UCSD-AML1 (cell line): Measurements from ENCODE around the gene PUM2.
"Not testable (repeated sequence)": the region's sequence is repeated elsewhere in the genome, so short reads cannot be mapped to it uniquely, and the experiment has no call there.

Experiments used
- DNase-seq: peaks from one replicate; lab custom pipeline; 2025; ENCODE audit not compliant: unreplicated experiment; lab: John Stamatoyannopoulos, UW

The PUM2 gene

DNA sequence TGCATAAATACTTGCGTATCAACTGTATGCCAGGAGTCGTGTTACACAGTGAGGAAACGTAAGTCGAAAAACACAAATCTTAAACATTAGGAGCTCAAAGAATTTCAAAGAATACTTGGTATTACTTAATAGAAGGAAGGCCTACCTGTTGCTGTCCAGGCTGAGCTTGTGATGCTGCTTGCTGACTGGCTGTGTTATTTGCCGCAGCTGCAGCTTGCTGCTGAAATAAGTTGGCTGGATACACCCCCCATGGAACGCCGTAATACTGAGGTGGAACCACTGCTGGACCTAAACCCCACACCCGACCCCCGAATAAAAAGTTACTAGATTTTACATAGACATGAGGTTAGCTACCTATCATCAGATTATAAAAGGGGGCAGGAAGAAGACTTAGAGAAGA is 56.4 kb downstream of the PUM2 start:
- no peak for DNase-seq

- no peak for DNase-seq
Observed at GRCh38 chr2:20292984-20293383, 57.7 kb downstream of the PUM2 start.

DNA sequence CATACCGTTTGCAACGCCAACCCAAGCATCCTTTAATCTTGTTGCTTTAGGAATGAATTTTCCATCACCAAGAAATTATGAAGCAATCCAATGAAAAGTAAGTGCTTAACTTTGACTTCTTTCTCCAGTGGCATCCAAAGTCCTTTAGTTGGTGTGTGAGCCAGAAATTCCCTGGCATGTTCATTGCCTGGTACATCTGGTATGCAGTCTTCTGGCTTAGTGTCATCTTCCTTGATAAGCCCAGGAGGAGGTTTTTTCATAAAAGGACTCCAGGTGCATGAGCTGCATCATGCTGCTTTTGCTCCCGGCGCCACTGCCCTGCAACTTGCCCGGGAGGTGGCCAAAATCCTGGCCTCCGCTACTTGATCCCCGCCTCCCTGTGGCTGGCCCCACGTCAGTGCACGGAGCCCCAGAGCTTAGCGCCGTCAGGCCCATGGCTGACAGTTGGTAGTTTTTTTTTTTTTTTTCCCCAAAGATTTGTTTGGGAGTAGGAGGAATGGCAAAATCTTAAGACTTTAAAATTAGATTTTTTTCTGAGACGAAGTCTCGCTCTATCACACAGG is 58.7 kb downstream of the PUM2 start:
- DNase-seq = no peak

GRCh38 chr2:20291106-20291564 is 59.5 kb downstream of the PUM2 start:
- peak; percentile 37 for DNase-seq

DNA sequence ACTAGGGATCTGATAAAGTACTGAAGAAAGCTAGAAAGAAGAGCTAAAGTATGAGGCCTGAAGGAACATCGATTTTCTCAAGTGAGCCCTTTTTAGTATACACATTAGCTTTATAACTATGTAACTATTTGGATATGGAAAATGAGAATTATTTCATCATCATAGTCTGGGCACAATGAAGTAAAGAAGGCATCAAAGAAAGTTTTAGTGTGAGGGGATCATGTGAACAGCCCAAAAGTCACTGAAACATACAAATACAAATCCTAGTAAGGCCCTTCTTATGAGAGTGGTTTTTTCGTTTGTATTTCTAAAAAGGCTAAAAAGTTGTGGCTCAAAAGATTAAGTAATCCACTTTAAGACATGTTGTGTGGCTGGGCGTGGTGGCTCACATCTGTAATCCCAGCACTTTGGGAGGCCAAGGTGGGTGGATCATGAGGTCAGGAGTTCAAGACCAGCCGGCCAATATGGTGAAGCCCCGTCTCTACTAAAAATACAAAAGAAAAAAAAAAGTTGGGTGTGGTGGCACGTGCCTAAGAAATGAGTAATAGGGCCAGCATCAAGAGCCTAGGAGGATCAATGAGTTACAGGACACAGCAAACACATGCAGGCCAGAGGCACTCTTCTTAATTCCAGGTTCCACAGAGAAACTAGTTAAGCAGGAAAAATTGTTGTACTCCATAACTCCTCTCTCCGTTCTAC is 61.9 kb downstream of the PUM2 start:
- DNase-seq = no peak

DNA sequence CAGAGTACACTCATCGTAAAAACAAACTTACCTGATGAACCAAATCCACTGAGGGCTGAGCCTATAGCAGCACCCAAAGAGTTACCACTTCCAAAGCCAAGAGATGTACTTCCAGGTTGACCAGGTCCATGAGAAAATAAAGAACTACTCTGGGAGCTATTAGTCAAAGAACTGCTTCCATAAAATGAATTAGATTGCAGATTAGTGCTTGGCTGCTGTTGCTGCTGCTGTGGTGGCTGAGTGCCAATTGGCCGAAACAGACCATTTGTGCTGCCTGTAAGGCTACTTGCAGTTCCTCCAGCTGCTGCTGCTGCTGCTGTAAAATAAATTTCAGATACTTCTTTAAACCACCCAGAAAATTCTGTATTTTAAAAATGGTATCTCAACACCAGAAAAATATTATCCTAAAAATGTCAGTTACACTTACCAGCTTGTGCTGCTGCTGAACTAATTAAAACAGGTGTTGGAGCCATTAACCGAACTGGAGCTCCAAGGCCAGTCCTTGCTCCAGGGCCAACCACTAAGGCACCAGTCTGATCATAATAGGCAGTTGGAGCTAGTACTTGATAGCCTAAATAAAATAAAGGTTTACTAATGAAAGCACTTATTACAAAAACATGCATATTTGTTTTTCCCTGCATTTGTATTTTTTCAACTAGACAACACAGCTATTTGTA is 67.6 kb downstream of the PUM2 start:
- no peak for DNase-seq

- no peak for DNase-seq
Observed at GRCh38 chr2:20281876-20282275, 68.8 kb downstream of the PUM2 start.

- no peak for DNase-seq
Observed at GRCh38 chr2:20273042-20273441, 77.6 kb downstream of the PUM2 start.

GRCh38 chr2:20268317-20268716 is 82.3 kb downstream of the PUM2 start:
- not testable (repeated sequence) for DNase-seq

DNA sequence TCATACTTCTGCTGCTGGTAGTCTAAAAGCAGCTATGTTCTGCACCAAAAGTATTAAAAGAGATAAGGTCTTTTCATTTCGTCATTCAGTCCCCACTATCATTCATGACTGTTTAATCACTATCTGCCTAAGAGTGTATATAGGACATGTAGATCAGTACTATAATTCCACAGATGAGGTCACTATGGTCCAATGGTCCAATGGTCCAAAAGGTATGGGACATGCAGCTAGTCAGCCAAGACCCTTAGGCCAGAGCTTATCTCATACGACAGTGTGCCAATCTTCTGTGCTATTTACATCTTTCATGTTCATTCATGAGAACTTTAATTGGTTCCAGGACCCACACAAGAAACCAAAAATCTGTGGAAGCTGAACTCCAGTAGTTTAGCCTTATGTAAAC is 83.1 kb downstream of the PUM2 start:
- no peak for DNase-seq

DNA sequence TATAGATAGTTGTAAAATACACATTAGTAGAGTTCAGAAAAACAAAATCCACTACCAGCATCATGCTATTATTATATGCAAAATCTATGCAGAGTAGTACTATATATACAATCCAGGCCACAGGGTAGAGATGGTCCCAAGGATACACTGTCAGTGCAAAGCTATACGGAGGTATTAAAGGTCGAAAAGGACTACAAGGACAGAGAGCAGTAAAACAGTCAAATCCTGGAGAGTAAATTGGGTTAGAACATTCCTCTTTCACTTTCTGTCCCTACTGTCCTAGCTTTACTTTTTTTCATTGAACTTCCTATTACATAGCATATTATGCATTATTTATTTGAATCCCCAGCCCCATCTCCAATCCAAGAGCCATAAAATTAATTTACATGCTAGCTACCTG is 86.0 kb downstream of the PUM2 start:
- no peak for DNase-seq

DNA sequence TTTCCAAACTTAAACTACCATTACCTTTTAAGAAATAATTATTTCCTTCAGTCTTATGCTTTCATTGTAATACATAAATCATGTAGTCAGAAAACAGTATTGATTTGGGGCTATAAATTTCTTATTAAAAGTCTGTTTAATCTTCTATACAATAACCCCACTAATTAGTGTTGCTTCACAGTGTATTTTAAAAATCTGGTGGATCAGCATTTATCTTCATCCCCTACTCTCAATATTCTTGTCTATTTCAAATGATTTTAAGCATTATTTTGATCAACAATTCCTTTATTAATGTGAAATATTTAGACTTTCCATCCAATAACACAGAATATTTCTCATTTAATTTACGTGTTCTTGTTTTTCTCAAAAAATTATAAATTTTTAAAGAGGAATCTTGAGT is 93.2 kb downstream of the PUM2 start:
- DNase-seq = no peak

GRCh38 chr2:20254731-20255130 is 95.9 kb downstream of the PUM2 start:
- DNase-seq = no peak

- no peak for DNase-seq
Observed at GRCh38 chr2:20250436-20250835, 100.2 kb downstream of the PUM2 start.

GRCh38 chr2:20249170-20249569 is 101.5 kb downstream of the PUM2 start:
- DNase-seq = no peak

GRCh38 chr2:20247084-20247483 is 103.6 kb downstream of the PUM2 start:
- DNase-seq = no peak

GRCh38 chr2:20243637-20244036 is 107.0 kb downstream of the PUM2 start:
- DNase-seq = not testable (repeated sequence)

- no peak for DNase-seq
Observed at GRCh38 chr2:20242727-20243377, 107.8 kb downstream of the PUM2 start.

GRCh38 chr2:20241973-20242726 is 108.5 kb downstream of the PUM2 start:
- DNase-seq = no peak

DNA sequence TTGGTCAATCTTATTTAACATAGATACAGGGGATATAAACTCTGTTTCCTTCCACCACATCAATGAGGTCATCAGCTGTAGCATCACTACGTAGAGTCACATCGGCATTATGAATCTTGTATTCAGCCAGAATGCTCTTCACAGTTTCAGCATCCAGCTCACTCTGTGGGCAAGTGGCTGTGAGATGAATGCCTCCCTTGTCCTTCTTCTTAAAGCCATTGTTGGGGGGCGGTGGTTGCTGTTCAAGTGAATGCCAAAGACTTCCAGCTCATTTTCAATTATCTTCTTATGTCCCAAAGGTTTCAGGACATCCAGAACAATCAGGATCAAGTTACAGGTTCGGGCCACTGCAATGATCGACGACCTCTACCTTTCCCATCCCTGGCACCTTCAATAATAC is 110.4 kb downstream of the PUM2 start:
- DNase-seq = not testable (repeated sequence)

DNA sequence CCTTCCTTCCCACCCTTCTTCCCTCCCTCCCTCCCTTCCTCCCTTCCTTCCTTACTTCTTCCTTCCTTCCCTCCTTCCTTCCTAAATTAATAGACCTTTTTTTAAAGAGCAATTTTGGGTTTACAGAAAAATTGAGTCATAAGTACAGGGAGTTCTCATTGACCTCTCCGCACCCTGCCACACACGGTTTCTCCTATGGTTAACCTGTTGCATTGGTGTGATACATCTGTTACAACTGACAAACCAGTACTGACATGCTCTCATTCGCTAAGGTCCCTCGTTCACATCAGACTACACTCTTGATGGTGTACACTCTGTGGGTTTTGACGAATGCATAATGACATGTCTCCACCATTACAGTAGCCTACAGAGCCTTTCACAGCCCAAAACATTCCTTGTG is 114.1 kb downstream of the PUM2 start:
- DNase-seq = no peak
